ENCODE measurements around the gene ING5.

The ING5 gene

DNA sequence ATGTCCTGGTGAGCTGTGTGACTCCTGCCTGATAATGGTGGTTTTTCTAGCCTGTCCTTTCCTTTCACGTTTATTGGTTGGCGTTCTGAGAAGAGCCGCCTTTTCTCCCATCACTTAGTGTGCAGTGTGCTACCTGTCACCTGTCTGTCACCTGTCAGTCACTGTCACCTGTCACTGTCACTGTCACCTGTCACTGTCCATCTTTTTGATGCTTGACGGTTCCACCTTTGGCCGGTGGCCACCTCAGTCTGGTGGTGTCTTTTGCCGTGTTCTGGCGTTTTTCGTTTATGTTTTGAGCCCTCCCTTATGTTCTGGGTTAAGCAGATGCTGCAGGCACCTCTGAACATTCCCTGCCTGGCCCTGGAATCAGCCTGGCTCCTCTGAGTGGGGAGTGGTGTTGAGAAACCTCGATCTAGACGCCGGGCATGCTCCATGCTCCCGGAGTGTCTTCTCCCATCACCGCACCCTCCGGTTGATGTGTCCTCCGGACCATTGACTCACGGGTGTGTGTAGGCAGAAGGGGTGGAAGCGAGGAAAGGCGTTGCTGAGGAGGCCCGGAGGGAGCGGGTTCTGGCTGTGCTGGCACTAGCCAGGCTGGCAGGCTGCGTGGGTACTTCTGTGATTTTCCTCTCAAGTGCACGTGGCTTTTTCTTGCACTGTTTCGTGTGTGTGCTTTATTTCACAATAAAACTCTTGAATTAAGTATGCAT is 36.0 kb upstream of the ING5 start:
- ChIA-PET POLR2A (no interaction called here), CTCF (interaction anchor here (0.6 to 1.0 kb wide), 2 partner anchors 22 to 33 kb away, joined by 3 to 4 read pairs; no protein-coding TSS in a partner anchor)
- no peak for DNase-seq (ENCODE audit: extremely low spot score)
- TF ChIP-seq, protein P1, sequence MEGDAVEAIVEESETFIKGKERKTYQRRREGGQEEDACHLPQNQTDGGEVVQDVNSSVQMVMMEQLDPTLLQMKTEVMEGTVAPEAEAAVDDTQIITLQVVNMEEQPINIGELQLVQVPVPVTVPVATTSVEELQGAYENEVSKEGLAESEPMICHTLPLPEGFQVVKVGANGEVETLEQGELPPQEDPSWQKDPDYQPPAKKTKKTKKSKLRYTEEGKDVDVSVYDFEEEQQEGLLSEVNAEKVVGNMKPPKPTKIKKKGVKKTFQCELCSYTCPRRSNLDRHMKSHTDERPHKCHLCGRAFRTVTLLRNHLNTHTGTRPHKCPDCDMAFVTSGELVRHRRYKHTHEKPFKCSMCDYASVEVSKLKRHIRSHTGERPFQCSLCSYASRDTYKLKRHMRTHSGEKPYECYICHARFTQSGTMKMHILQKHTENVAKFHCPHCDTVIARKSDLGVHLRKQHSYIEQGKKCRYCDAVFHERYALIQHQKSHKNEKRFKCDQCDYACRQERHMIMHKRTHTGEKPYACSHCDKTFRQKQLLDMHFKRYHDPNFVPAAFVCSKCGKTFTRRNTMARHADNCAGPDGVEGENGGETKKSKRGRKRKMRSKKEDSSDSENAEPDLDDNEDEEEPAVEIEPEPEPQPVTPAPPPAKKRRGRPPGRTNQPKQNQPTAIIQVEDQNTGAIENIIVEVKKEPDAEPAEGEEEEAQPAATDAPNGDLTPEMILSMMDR (IDR thresholded peaks at IDR 0.05; ENCODE audit: control extremely low read depth, extremely low read depth, low read depth, missing control alignments) = no peak

DNA sequence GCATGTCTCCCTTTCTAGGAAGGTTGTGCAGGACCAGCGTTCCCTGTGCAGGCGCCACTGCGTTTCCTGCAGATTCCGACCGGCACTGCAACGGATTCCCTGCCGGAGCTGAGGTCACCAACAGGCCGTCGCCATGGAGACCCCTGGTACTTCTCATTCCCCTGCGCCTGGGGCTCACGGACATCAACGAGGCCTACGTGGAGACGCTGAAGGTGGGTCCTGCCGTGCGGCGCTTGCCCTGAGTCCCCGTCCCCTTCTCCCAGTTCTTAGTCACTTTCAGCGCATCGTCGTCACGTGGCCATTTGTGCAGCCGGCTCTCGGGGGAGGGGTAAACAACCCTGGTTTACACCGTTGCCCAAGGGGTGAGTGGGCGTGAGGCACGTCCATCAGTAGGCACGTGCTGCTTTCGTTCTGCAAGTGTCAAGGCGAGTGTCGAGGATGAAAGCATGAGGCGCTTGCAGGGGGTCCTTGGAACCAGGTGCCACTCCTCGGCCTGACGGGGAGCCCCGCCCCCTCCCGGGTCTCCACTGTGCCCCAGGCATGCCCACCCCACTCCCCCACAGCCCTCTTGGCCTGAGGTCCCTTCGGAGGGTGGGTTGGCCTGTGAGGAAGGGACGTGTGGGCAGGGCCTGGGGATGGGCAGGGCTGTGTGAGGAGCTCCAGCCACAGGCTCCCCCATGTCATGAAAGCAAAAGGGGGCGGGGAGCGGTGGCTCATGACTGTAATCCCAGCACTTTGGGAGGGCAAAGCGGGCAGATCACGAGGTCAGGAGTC is 35.0 kb upstream of the ING5 start:
- ChIA-PET CTCF (interaction anchor here (1.6 kb wide), 1 partner anchor 20 kb away, joined by 3 read pairs; no protein-coding TSS in a partner anchor), POLR2A (no interaction called here)
- no peak for DNase-seq (ENCODE audit: extremely low spot score)
- TF ChIP-seq, protein P1 (IDR thresholded peaks at IDR 0.05; ENCODE audit: control extremely low read depth, extremely low read depth, low read depth, missing control alignments) = no peak

DNA sequence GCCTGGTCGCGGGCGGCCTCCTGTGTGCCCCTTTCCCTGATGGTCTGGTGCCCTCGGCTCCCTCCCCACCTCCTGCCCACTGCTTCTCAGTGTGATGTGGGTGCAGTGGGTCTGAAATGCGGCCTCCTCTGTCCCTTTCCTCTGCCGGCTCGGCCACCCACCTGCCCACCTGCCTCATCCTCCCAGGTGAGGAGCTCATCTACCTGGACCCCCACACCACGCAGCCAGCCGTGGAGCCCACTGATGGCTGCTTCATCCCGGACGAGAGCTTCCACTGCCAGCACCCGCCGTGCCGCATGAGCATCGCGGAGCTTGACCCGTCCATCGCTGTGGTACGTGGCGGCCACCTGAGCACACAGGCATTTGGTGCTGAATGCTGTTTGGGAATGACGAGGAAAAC is 33.5 kb upstream of the ING5 start:
- TF ChIP-seq, protein P1 (IDR thresholded peaks at IDR 0.05; ENCODE audit: control extremely low read depth, extremely low read depth, low read depth, missing control alignments) = no peak
- ChIA-PET POLR2A (no interaction called here), CTCF (interaction anchor here (1.6 kb wide), 1 partner anchor 22 kb away, joined by 3 read pairs; no protein-coding TSS in a partner anchor)
- DNase-seq (ENCODE audit: extremely low spot score) = no peak

DNA sequence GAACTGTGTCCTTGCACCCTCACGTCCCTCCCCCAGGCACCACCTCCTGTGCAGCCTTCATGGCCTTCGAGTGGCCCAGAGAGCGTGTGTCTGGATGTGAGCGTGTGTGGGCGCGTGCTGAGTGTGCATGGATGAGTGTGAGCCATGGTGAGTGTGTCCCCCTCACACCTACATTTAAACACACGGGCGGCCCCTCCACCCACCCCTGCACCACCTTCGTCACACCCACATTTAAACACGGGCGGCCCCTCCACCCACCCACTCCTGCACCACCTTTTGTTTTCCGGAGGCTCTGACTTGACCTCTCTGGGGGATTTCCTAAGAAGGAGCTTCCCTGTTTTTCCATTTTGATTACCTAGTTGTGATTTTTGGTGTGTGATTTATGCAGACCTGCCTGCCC is 33.0 kb upstream of the ING5 start:
- TF ChIP-seq, protein P1 (IDR thresholded peaks at IDR 0.05; ENCODE audit: control extremely low read depth, extremely low read depth, low read depth, missing control alignments) = no peak
- no peak for DNase-seq (ENCODE audit: extremely low spot score)
- CTCF ChIA-PET = no interaction called here
- POLR2A ChIA-PET = no interaction called here

DNA sequence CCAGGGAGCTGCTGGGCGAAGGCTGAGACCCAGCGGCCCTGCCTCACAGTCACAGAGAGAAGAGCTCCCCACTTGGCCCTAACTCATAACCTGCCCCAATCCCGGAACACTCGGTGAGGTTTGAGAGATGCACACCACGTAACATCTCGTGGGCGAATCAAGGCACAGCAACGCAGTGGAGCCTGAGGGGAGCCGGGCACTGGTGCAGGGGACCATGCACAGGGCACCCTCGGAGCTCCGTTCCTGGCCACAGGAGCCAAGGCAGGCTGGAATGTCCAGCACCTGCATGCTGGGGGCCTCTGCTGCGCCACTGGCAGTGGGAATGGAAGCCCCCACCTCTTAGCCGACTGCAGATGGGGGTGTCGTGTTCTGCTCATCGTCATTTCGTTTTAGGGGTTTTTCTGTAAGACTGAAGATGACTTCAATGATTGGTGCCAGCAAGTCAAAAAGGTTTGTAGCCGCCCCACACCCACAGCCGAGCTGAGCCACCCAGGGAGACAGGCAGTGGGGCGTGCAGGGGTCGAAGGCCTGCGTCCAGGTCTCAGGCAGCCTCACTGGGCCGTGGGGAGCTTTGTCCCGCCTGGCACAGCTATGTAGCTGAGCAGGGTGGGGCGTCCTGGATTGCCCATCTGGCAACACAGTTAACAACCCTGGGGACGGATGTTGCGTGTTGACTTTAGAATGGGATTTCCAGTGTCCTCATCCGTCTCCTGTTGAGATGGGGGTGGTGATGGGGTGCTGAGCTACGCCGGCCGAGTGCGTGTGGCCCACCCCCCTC is 31.3 kb upstream of the ING5 start:
- TF ChIP-seq, protein P1 (IDR thresholded peaks at IDR 0.05; ENCODE audit: control extremely low read depth, extremely low read depth, low read depth, missing control alignments) = no peak
- DNase-seq (ENCODE audit: extremely low spot score) = no peak
- CTCF ChIA-PET = interaction anchor here (1.0 kb wide), 1 partner anchor 11 kb away, joined by 5 read pairs; no protein-coding TSS in a partner anchor
- POLR2A ChIA-PET = no interaction called here

Measured in GM10248 (cell line).